22Rv1 (cell line): ENCODE measurements around the gene BROX.

Experiments used
- CTCF ChIP-seq: fragments of 450-650 bp; IDR thresholded peaks from 2 replicates; pipeline ENCODE4 v1.5.1; 2017; ENCODE audit warnings: mild to moderate bottlenecking
- ZFX ChIP-seq: fragments of 450-650 bp; IDR thresholded peaks from 2 replicates; pipeline ENCODE4 v1.6.1; 2017; ENCODE audit warnings: antibody characterized with exemption, borderline replicate concordance

DNA sequence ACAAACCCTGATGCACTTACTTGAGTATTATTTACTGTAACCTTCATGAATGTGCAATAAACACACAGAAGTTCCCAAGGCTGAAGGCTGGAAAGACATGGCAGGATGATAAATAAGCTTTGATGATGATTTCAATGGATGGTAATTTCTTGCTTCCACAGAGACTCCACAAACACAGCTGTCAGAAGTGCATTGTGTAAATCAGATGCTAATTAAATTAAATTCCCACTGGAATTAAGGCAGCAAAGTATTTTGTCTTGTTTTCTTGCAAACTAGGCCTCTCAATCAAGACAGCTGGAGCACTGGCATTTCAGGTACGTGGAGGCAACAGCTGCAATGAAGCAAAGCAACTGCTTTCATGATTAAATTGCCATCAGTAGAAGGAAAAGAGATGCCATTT lies 48.7 kb downstream of the BROX start:
- TF ChIP-seq CTCF: no peak
- TF ChIP-seq ZFX: no peak
